ENCODE results near the gene ZMYND19.
A peak's percentile ranks its signal among the peaks of the same experiment; 100 is the strongest.
"Not testable (repeated sequence)": the region's sequence is repeated elsewhere in the genome, so short reads cannot be mapped to it uniquely, and the experiment has no call there.

The ZMYND19 gene

GRCh38 chr9:137583957-137584356, 6.4 kb downstream of the ZMYND19 start:
- no peak for DNase-seq

- no peak for DNase-seq
These were observed 7.0 kb downstream of the ZMYND19 start for GRCh38 chr9:137583347-137583746.

GRCh38 chr9:137582286-137582860, 7.9 kb downstream of the ZMYND19 start:
- no peak for DNase-seq

DNA sequence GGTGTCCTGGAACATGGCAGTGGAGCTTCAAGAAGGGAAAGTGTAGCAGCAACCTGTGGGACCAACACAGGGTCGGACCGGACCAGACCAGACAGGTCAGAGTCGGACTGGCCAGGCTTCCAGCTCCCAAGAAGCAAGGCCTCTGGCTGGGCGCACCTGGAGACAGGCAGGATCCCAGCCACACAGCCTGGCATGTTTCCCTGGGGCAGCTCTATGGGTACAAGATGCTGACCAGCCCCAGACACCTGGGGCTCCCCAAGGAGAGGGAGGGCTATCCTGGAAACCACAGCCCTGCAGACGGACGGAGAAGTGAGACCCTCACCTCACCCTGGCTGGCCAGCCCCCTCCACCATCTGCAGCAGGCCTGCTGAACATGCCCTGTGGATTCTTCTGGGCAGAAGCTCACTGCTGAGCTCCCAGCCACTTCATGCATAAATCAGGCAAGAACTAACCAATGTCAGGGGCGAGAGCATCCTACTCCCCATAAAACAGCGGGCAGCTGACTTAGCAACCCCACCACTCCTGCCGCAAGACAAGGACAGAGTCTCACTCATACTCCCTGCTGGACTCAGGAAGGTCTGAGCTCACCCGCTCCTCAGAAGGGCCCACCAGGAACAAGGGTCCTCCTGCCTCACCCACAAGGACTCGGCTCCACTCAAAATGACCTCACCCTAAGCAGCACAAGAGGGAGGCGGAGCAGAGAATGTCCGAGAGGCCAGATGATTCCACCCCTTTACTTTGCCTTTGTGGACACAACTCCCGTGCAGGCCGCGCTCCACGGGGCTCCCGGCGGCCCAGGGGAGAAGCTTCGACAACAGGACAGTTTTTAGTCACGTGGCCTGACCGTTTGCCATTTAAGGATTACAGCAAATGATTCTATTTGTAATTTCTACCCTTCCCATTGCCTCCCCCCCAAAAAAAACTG, 8.7 kb downstream of the ZMYND19 start:
- no peak for DNase-seq

- DNase-seq: no peak
These were observed 9.4 kb downstream of the ZMYND19 start for GRCh38 chr9:137580954-137581322.

- no peak for DNase-seq
These were observed 9.9 kb downstream of the ZMYND19 start for GRCh38 chr9:137580209-137580953.

- no peak for DNase-seq
These were observed 11.1 kb downstream of the ZMYND19 start for GRCh38 chr9:137579259-137579604.

- peak; percentile 92 for DNase-seq
These were observed 11.6 kb downstream of the ZMYND19 start, which contains the start of gene DPH7 for GRCh38 chr9:137578518-137579258. TSS of gene DPH7 (minus strand) at chr9:137578925. CDS start at chr9:137578777, 148 bp downstream.

GRCh38 chr9:137575716-137576411, 14.4 kb downstream of the ZMYND19 start:
- no peak for DNase-seq

DNA sequence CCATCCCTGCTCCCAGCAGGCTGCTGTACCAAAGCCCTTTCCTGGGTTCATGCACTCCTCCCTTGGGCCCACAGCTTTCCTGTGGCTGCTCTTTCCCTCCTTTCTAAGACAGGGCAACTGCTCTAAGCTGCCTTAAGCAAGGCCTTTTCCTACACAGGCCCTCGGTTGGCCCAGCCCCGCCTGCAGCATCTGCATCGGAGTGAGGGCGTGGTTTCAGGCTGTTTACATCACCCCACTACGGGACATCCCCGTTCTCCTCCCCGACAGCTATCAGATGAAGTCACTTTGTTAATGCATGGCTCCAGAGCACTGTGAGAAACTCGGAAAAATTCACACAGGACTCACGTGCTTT, 15.0 kb downstream of the ZMYND19 start:
- DNase-seq: no peak

GRCh38 chr9:137574192-137574591, 16.1 kb downstream of the ZMYND19 start:
- DNase-seq: no peak

DNA sequence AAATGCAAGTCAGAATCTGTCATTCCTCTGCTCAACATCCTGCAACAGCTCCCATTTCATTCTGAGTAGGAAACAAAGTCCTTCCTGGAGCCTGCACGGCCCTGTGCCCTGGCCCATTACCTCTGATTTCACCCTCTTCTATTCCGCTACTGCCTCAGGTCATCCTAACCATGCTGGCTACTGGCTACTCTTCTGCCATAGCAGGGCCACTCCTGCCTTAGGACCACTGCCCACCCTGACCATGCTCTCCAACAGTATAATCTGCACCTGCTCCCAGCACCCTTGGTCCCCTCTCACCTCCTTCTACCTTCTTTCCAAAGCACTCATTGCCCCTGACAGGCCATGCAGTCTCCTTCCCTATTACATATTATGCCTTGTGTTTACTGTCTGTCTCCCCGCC, 19.7 kb downstream of the ZMYND19 start:
- no peak for DNase-seq

GRCh38 chr9:137569609-137570203, 20.6 kb downstream of the ZMYND19 start:
- DNase-seq: no peak

DNA sequence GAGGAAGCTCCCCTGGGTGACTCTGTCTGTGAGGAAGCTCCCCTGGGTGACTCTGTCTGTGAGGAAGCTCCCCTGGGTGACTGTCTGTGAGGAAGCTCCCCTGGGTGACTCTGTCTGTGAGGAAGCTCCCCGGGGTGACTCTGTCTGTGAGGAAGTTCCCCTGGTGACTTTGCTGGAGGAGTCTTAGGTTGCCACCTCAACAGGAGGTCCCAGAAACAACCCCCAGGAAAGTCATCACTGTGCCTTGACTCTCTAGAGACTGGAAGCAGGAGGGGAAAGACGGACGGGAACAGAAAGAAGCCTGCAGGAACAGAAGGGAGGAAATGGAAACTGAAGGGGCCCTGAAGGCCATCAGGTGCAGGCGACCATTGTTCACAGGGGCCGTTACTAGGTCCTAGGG, 21.9 kb downstream of the ZMYND19 start:
- not testable (repeated sequence) for DNase-seq

- DNase-seq: no peak
These were observed 25.4 kb downstream of the ZMYND19 start for GRCh38 chr9:137564817-137565411.

DNA sequence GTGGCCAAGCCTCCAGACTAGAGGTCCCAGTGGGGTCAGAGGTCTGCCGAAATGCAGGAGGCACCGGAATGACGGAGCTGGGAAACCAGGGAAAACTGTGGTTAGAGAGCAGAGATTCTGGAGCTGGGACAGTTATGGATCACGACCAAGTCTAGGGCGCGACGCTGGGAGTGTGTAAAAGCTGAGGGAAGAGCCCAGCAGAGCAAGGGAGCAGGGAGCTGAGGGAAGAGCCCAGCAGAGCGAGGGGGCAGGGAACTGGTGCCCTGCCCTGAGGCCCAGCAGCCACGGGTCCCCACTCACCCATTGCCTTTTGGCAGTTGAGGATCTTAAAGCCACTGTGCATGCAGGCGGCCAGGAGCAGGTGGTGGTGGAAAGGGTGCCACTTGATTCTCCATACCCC, 26.2 kb downstream of the ZMYND19 start:
- DNase-seq: no peak

GRCh38 chr9:137558127-137558526, 32.2 kb downstream of the ZMYND19 start:
- DNase-seq: no peak

DNA sequence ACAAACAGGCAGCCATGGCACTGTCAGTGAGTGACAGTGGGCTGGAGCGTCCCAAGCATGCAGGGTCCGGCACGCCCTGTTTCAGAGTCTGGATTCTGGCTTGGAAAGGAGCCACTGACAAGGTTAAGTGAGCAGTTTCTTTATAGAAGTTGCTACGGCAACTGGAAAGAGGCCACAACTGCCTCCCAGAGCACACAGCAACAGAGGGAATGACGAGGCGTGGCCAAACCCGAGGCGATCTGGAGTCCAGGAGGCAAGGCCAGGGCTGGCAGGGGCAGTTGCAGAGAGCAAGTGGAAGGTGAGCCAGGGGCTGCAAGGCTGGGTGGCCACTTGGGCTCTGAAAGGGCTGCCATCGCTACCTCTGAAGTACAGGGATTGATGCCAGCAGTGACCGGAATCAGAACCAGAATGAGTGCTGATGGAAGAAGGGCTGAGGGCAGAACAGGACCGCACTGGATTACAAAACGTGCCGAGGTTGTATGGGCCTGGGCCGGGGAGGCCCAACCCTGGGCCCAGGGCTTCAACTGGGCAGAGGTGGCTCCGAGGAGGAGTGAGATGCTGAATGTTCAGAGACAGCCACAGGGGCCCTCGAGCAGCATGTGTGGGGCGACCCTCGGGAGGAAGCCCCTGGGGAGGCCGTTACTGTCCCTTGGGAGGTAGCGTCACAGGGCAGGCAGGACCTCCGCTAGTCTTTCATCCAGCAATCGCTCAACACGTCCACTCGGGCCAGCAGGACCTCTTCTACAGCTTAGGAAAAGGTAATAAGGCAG, 34.1 kb downstream of the ZMYND19 start:
- DNase-seq: no peak

DNA sequence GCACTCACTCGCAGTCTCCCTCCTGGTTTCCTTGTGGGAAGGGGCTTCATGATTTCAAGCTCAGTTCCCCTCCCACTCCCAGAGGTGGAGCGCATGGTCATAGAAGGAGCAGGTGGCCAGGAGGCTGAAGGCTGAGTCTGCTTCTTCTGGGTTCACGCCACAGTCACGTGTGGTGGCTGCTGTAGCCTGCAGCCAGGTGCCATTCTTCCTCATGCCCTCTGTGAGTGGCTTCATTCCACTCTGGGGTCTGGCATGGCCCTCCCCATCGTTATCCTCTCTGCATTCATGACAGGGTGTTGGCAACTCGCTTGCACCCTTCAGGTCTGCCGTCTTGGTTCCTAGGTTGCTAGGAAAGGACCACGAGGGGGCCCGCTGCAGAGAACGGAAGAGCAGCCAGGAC, 35.1 kb downstream of the ZMYND19 start:
- DNase-seq: no peak

- no peak for DNase-seq
These were observed 36.0 kb downstream of the ZMYND19 start for GRCh38 chr9:137554349-137554748.

- DNase-seq: not testable (repeated sequence)
These were observed 36.7 kb downstream of the ZMYND19 start for GRCh38 chr9:137553654-137554053.

Data from NCI-H510A (cell line).